IMR-90 (cell line): ENCODE results near the gene SLC48A1. TPM values are rescaled to one million over a fixed set of nuclear protein-coding genes. Genes with fewer than 3 reads are reported as not detected.

ENCODE experiments used
- ATAC-seq: fragments of 200-7000 bp; cut with Tn5 transposase; 2 replicates; pipeline ENCODE4 v1.9.1; 2020; ENCODE audit warnings: low read depth, mild to moderate bottlenecking, moderate library complexity
- BruUV-seq: library from RNA; stranded (reverse); fragments of 400-500 nt; replicated peaks from 2 replicates; lab custom pipeline; 2021; lab: Mats Ljungman, UMichigan
- CTCF ChIA-PET: fragments of 300-600 bp; formaldehyde crosslinking; extraction: SDS; loops from one replicate; lab custom pipeline; 2021; ENCODE audit warnings: antibody characterized with exemption; lab: Yijun Ruan, JAX
- POLR2A ChIA-PET: fragments of 300-600 bp; sonication (Branson Sonifier 250); formaldehyde crosslinking; loops from one replicate; lab custom pipeline; 2022; ENCODE audit warnings: antibody characterized with exemption; ENCODE audit not compliant: unreplicated experiment; lab: Charles Lee
- DNase-seq: peaks from one replicate; pipeline ENCODE4 v3.0.0; 2013
- H2AFZ ChIP-seq: replicated peaks from 2 replicates; pipeline ENCODE3; 2013; ENCODE audit warnings: low read length, mild to moderate bottlenecking; ENCODE audit not compliant: poor library complexity
- H2AK5ac ChIP-seq: 2 replicates; pipeline ENCODE4 v1.6.1; 2013; ENCODE audit warnings: low read depth, low read length, inconsistent platforms
- H2AK9ac ChIP-seq: replicated peaks from 2 replicates; pipeline ENCODE3; 2013; ENCODE audit warnings: mild to moderate bottlenecking, low read depth, low read length, moderate library complexity; ENCODE audit not compliant: poor library complexity
- H2BK120ac ChIP-seq: 2 replicates; pipeline ENCODE4 v1.6.1; 2013; ENCODE audit warnings: low read depth, low read length, inconsistent platforms
- H2BK15ac ChIP-seq: 3 replicates; pipeline ENCODE4 v1.6.1; 2013; ENCODE audit warnings: low read depth, low read length, inconsistent platforms
- H2BK20ac ChIP-seq: 2 replicates; pipeline ENCODE4 v1.6.1; 2013; ENCODE audit warnings: low read depth, mild to moderate bottlenecking, inconsistent platforms, low read length, moderate library complexity
- H2BK5ac ChIP-seq: 2 replicates; pipeline ENCODE4 v1.6.1; 2013; ENCODE audit warnings: mild to moderate bottlenecking, low read depth, low read length, inconsistent platforms; ENCODE audit not compliant: poor library complexity, severe bottlenecking
- H3K14ac ChIP-seq: replicated peaks from 2 replicates; pipeline ENCODE4 v1.6.1; 2013; ENCODE audit warnings: low read depth, low read length, inconsistent platforms
- H3K18ac ChIP-seq: 2 replicates; pipeline ENCODE4 v1.6.1; 2013; ENCODE audit warnings: low read depth, low read length, control low read depth
- H3K23ac ChIP-seq: 2 replicates; pipeline ENCODE4 v1.6.1; 2013; ENCODE audit warnings: low read depth, low read length, inconsistent platforms
- H3K27ac ChIP-seq: 2 replicates; pipeline ENCODE4 v1.5.1; 2013; ENCODE audit warnings: mild to moderate bottlenecking, control low read depth, low read length; ENCODE audit not compliant: insufficient read depth
- H3K27me3 ChIP-seq: 2 replicates; pipeline ENCODE4 v1.6.1; 2013; ENCODE audit warnings: low read length; ENCODE audit not compliant: control insufficient read depth, insufficient read depth
- H3K36me3 ChIP-seq: 2 replicates; pipeline ENCODE4 v1.6.1; 2013; ENCODE audit warnings: low read length, mixed read lengths; ENCODE audit not compliant: control insufficient read depth, insufficient read depth
- H3K4ac ChIP-seq: 2 replicates; pipeline ENCODE4 v1.6.1; 2013; ENCODE audit warnings: low read depth, low read length, inconsistent platforms
- H3K4me1 ChIP-seq: 2 replicates; pipeline ENCODE4 v1.6.1; 2013; ENCODE audit warnings: low read length, mixed read lengths; ENCODE audit not compliant: control insufficient read depth, insufficient read depth
- H3K4me2 ChIP-seq: 2 replicates; pipeline ENCODE4 v1.6.1; 2013; ENCODE audit warnings: low read depth, mild to moderate bottlenecking, control low read depth, low read length, moderate library complexity
- H3K4me3 ChIP-seq: 2 replicates; pipeline ENCODE4 v1.5.1; 2013; ENCODE audit warnings: low read depth, mild to moderate bottlenecking, control low read depth, low read length, moderate library complexity; ENCODE audit not compliant: insufficient read depth
- H3K56ac ChIP-seq: 2 replicates; pipeline ENCODE4 v1.6.1; 2013; ENCODE audit warnings: low read length, inconsistent platforms; ENCODE audit not compliant: insufficient read depth; ENCODE audit errors: extremely low read depth
- H3K79me1 ChIP-seq, 2 experiments: 2 replicates each; pipeline ENCODE4 v1.6.1; 2013; ENCODE audit warnings: low read length in 2 of 2, inconsistent platforms in 1 of 2, low read depth in 1 of 2
- H3K9ac ChIP-seq: 2 replicates; pipeline ENCODE4 v1.6.1; 2013; ENCODE audit warnings: low read depth, low read length, control low read depth
- H3K9me1 ChIP-seq: 2 replicates; pipeline ENCODE4 v1.6.1; 2013; ENCODE audit warnings: low read length, inconsistent platforms; ENCODE audit not compliant: insufficient read depth
- H3K9me3 ChIP-seq: 2 replicates; pipeline ENCODE4 v1.6.1; 2013; ENCODE audit warnings: low read length; ENCODE audit not compliant: control insufficient read depth, insufficient read depth
- H4K20me1 ChIP-seq: 2 replicates; pipeline ENCODE4 v1.6.1; 2013; ENCODE audit warnings: low read length, inconsistent platforms; ENCODE audit not compliant: insufficient read depth
- H4K5ac ChIP-seq: 2 replicates; pipeline ENCODE4 v1.6.1; 2013; ENCODE audit warnings: mild to moderate bottlenecking, low read depth, low read length, control low read depth
- H4K8ac ChIP-seq, 2 experiments: 2 replicates each; pipeline ENCODE4 v1.6.1; 2013; ENCODE audit warnings: low read depth in 2 of 2, low read length in 2 of 2, control low read depth in 1 of 2, inconsistent platforms in 1 of 2
- H4K91ac ChIP-seq: 2 replicates; pipeline ENCODE4 v1.6.1; 2013; ENCODE audit warnings: low read depth, low read length, inconsistent platforms; ENCODE audit not compliant: insufficient read depth
- BHLHE40 ChIP-seq: fragments of 150-350 bp; IDR thresholded peaks from 2 replicates; pipeline ENCODE4 v1.6.1; 2016; ENCODE audit warnings: mild to moderate bottlenecking, low read depth, low read length
- CEBPB ChIP-seq: IDR thresholded peaks from 2 replicates; pipeline ENCODE4 v1.6.1; 2012; ENCODE audit warnings: low read depth, low read length, improper control_type of control experiment
- CHD1 ChIP-seq: IDR thresholded peaks from 2 replicates; pipeline ENCODE4 v1.6.1; 2012; ENCODE audit warnings: low read depth, low read length, improper control_type of control experiment
- CTCF ChIP-seq: conservative IDR thresholded peaks from 2 replicates; pipeline ENCODE4 v1.5.1; 2012; ENCODE audit warnings: mild to moderate bottlenecking, low read depth, low read length, improper control_type of control experiment
- FOS ChIP-seq: fragments of 150-350 bp; IDR thresholded peaks from 2 replicates; pipeline ENCODE4 v1.6.1; 2016; ENCODE audit warnings: low read depth, low read length
- MAFK ChIP-seq: IDR thresholded peaks from 2 replicates; pipeline ENCODE4 v1.6.1; 2012; ENCODE audit warnings: low read depth, low read length, improper control_type of control experiment
- MAZ ChIP-seq: IDR thresholded peaks from 2 replicates; pipeline ENCODE4 v1.6.1; 2012; ENCODE audit warnings: low read depth, mild to moderate bottlenecking, low read length, improper control_type of control experiment, moderate library complexity, borderline replicate concordance
- MXI1 ChIP-seq: IDR thresholded peaks from 2 replicates; pipeline ENCODE4 v1.6.1; 2012; ENCODE audit warnings: low read depth, mild to moderate bottlenecking, low read length, moderate library complexity, borderline replicate concordance
- NFE2L2 ChIP-seq: fragments of 150-350 bp; IDR thresholded peaks from 2 replicates; pipeline ENCODE4 v1.6.1; 2016; ENCODE audit warnings: low read depth, mild to moderate bottlenecking, low read length
- POLR2A ChIP-seq: IDR thresholded peaks from 2 replicates; pipeline ENCODE4 v1.6.1; 2012; ENCODE audit warnings: mild to moderate bottlenecking, low read depth, low read length
- RAD21 ChIP-seq: IDR thresholded peaks from 2 replicates; pipeline ENCODE4 v1.6.1; 2012; ENCODE audit warnings: low read length, improper control_type of control experiment
- RCOR1 ChIP-seq: IDR thresholded peaks from 2 replicates; pipeline ENCODE4 v1.6.1; 2012; ENCODE audit warnings: mild to moderate bottlenecking, low read length, improper control_type of control experiment; ENCODE audit not compliant: insufficient replicate concordance
- RFX5 ChIP-seq: IDR thresholded peaks from 2 replicates; pipeline ENCODE4 v1.8.0; 2012; ENCODE audit warnings: low read depth, mild to moderate bottlenecking, low read length, moderate library complexity
- SMC3 ChIP-seq: fragments of 150-350 bp; IDR thresholded peaks from 2 replicates; pipeline ENCODE4 v1.6.1; 2016; ENCODE audit warnings: low read depth, mild to moderate bottlenecking, antibody characterized with exemption, low read length, moderate library complexity
- USF2 ChIP-seq: fragments of 150-350 bp; IDR thresholded peaks from 2 replicates; pipeline ENCODE4 v1.6.1; 2017; ENCODE audit warnings: mild to moderate bottlenecking, antibody characterized with exemption, low read length, low read depth
- WGBS, 2 experiments: methylation state at CpG; one replicate each; pipeline versions ENCODE4 v1.1.5 to v1.1.7; 2013; ENCODE audit warnings: missing lambda C conversion rate in 2 of 2; ENCODE audit not compliant: insufficient read length in 1 of 2; ENCODE audit errors: extremely low coverage in 2 of 2; 5-methylcytosine and 5-hydroxymethylcytosine counted together
- dilution Hi-C: fragments of 300-500 bp; cut with HindIII; formaldehyde crosslinking; loops from one replicate; pipeline ENCODE4 v1.14.3; 2018; ENCODE audit warnings: low sequenced_read_pairs; ENCODE audit not compliant: unreplicated experiment
- in situ Hi-C: fragments of 300-500 bp; cut with MboI; formaldehyde crosslinking; loops from 3 replicates; pipeline ENCODE4 v1.14.3; 2019; ENCODE audit warnings: low sequenced_read_pairs, inconsistent platforms, mixed read lengths
- intact Hi-C: fragments of 100-400 bp; cut with micrococcal nuclease; formaldehyde crosslinking; loops from 2 replicates; pipeline ENCODE4 v1.10.0; 2022
- polyA plus RNA-seq, 3 experiments: library from polyadenylated mRNA; depleted of rRNA; stranded (reverse); fragments of >200 nt; gene quantifications; 2 replicates each; pipeline ENCODE4 v1.2.3, GENCODE V29; 2012; ENCODE audit warnings: low replicate concordance in 1 of 3
- total RNA-seq: library from RNA; depleted of rRNA; stranded (reverse); fragments of >200 nt; gene quantifications from 2 replicates; pipeline ENCODE4 v1.2.3, GENCODE V29; 2012
- TF ChIP-seq, protein P1 (sequence below): fragments of 150-350 bp; IDR thresholded peaks from 2 replicates; pipeline ENCODE4 v1.6.1; 2016; ENCODE audit warnings: low read depth, mild to moderate bottlenecking, low read length, moderate library complexity, borderline replicate concordance

The SLC48A1 gene
- total and polyA plus RNA-seq, 2 of the 4 experiments (the other 2 are of a cell fraction), result 4.8 to 5.9 TPM

GRCh38 chr12:47742253-47742825 is 30.7 kb upstream of the SLC48A1 start:
- H2AFZ ChIP-seq, result peak overlapping the region; percentile 12
- H2AK9ac ChIP-seq, result no peak overlapping the region
- no peak overlapping the region for H3K9ac ChIP-seq
- BruUV-seq, result no TSS peak
- no peak overlapping the region for H2BK20ac ChIP-seq
- no peaks in the 10 kb centered on the region for H4K20me1 ChIP-seq
- H2BK120ac ChIP-seq, result no peak overlapping the region
- TF ChIP-seq CEBPB, result no peak
- no peak for TF ChIP-seq RFX5
- TF ChIP-seq BHLHE40, result no peak
- TF ChIP-seq POLR2A, result no peak
- no peak for TF ChIP-seq MAZ
- peak; percentile 87 for TF ChIP-seq CTCF
- TF ChIP-seq RCOR1, result no peak
- no peak for TF ChIP-seq NFE2L2
- TF ChIP-seq, protein P1, sequence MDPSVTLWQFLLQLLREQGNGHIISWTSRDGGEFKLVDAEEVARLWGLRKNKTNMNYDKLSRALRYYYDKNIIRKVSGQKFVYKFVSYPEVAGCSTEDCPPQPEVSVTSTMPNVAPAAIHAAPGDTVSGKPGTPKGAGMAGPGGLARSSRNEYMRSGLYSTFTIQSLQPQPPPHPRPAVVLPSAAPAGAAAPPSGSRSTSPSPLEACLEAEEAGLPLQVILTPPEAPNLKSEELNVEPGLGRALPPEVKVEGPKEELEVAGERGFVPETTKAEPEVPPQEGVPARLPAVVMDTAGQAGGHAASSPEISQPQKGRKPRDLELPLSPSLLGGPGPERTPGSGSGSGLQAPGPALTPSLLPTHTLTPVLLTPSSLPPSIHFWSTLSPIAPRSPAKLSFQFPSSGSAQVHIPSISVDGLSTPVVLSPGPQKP, result no peak
- no peak for TF ChIP-seq USF2
- no peak for TF ChIP-seq FOS
- no peak for TF ChIP-seq CHD1
- peak; percentile 84 for TF ChIP-seq SMC3
- no peak for TF ChIP-seq MAFK
- TF ChIP-seq MXI1, result no peak
- TF ChIP-seq RAD21, result peak; percentile 84
- H2BK15ac ChIP-seq, result no peak overlapping the region
- dilution Hi-C loops (no loop called here), in situ Hi-C loops (loop anchor here (10.0 kb wide), 1 partner anchor 92 kb away; no protein-coding TSS in a partner anchor), intact Hi-C loops (loop anchor here (1.0 kb wide), 2 partner anchors 37 to 96 kb away; no protein-coding TSS in a partner anchor)
- no peak overlapping the region for H3K18ac ChIP-seq
- peaks cover 6% of the 10 kb centered on the region for H3K4me1 ChIP-seq
- no peak overlapping the region for H3K23ac ChIP-seq
- no peak overlapping the region for H2BK5ac ChIP-seq
- H3K79me1 ChIP-seq, result no peaks in the 10 kb centered on the region
- H4K91ac ChIP-seq, result no peak overlapping the region
- no peak overlapping the region for H3K4ac ChIP-seq
- H3K36me3 ChIP-seq, result no peaks in the 10 kb centered on the region
- no peak overlapping the region for H3K56ac ChIP-seq
- no peak overlapping the region; the same call in 1 of the 2 replicates for H2AK5ac ChIP-seq
- no peak overlapping the region for H3K27ac ChIP-seq
- no peak overlapping the region for H3K4me2 ChIP-seq
- H3K14ac ChIP-seq, result no peak overlapping the region
- no CpG with 5 or more reads among the region's 7 CpGs for WGBS, 2 experiments
- no peak for DNase-seq
- 0 out of 2 replicates have a peak, but pooled peaks cover 4% of the 10 kb centered on the region for H3K9me1 ChIP-seq
- CTCF ChIA-PET, result interaction anchor here (0.7 to 2.4 kb wide), 11 partner anchors 10 to 99 kb away, joined by 3 to 19 read pairs (median 9); partner anchors contain the start of genes ENDOU and RAPGEF3
- H4K8ac ChIP-seq, result no peak overlapping the region
- peak; percentile 36; the same call in 1 of the 2 replicates for ATAC-seq
- no peaks in the 10 kb centered on the region for H3K9me3 ChIP-seq
- H3K27me3 ChIP-seq, result peaks cover 28% of the 10 kb centered on the region
- H4K5ac ChIP-seq, result no peak overlapping the region
- POLR2A ChIA-PET, result no interaction called here
- no peak overlapping the region for H3K4me3 ChIP-seq
